K562 (cell line): ENCODE data around the gene PSAP. TPM values are rescaled to one million over a fixed set of nuclear protein-coding genes. Genes with fewer than 3 reads are reported as not detected.

Experiments used
- ADNP ChIP-seq: fragments of 200-800 bp; sonication (Bioruptor generic); IDR thresholded peaks from 2 replicates; pipeline ENCODE4 v1.6.1; 2016; ENCODE audit warnings: missing genetic modification characterization, missing compliant biosample characterization
- ATF4 ChIP-seq: fragments of 450-650 bp; formaldehyde crosslinking; IDR thresholded peaks from 2 replicates; pipeline ENCODE4 v1.4.0; 2022; ENCODE audit warnings: mild to moderate bottlenecking, moderate library complexity
- BMI1 ChIP-seq: fragments of 150-350 bp; IDR thresholded peaks from 2 replicates; pipeline ENCODE4 v1.6.1; 2014; ENCODE audit warnings: low read length
- CCAR2 ChIP-seq: fragments of 200-400 bp; formaldehyde crosslinking; IDR thresholded peaks from 2 replicates; pipeline ENCODE4 v1.6.1; 2017; ENCODE audit warnings: mild to moderate bottlenecking, low read depth, low read length
- CEBPG ChIP-seq, 3 experiments: fragments of 200-800 bp in 1 of 3; sonication (Bioruptor generic) in 1 of 3; sonication (generic) in 1 of 3; formaldehyde crosslinking in 1 of 3; IDR thresholded peaks in 2 of 3; conservative IDR thresholded peaks in 1 of 3; 2 replicates each; pipeline versions ENCODE4 v1.6.1 to v1.8.0; 2016 to 2022; ENCODE audit warnings: missing compliant biosample characterization in 2 of 3, missing genetic modification characterization in 2 of 3, mild to moderate bottlenecking in 1 of 3, missing genetic modification reagents in 1 of 3
- DDX20 ChIP-seq: fragments of 450-650 bp; IDR thresholded peaks from 2 replicates; pipeline ENCODE4 v1.6.1; 2016; ENCODE audit warnings: missing genetic modification characterization, low read depth, mild to moderate bottlenecking, missing compliant biosample characterization, moderate library complexity
- FIP1L1 ChIP-seq: fragments of 200-400 bp; formaldehyde crosslinking; IDR thresholded peaks from 2 replicates; pipeline ENCODE4 v1.6.1; 2018; ENCODE audit warnings: mild to moderate bottlenecking, low read depth, low read length; ENCODE audit not compliant: poor library complexity, severe bottlenecking
- FOSL1 ChIP-seq: fragments of 200-800 bp; sonication (Bioruptor generic); conservative IDR thresholded peaks from 2 replicates; pipeline ENCODE4 v1.6.1; 2016; ENCODE audit warnings: missing genetic modification characterization, missing compliant biosample characterization
- FOXK2 ChIP-seq, 2 experiments: fragments of 450-650 bp; IDR thresholded peaks in 1 of 2; conservative IDR thresholded peaks in 1 of 2; 2 replicates each; pipeline ENCODE4 v1.6.1; 2016; ENCODE audit warnings: low read depth in 2 of 2, mild to moderate bottlenecking in 1 of 2
- FOXM1 ChIP-seq, 2 experiments: fragments of 450-650 bp in 1 of 2; sonication (generic) in 1 of 2; formaldehyde crosslinking in 1 of 2; IDR thresholded peaks; 2 replicates each; pipeline versions ENCODE4 v1.6.1 to v1.9.0; 2017 to 2022; ENCODE audit warnings: low read depth in 2 of 2, mild to moderate bottlenecking in 2 of 2, missing genetic modification reagents in 1 of 2, moderate library complexity in 1 of 2
- GATAD2B ChIP-seq: fragments of 450-650 bp; IDR thresholded peaks from 2 replicates; pipeline ENCODE4 v1.6.1; 2017; ENCODE audit warnings: mild to moderate bottlenecking, borderline replicate concordance
- GTF2F1 ChIP-seq: IDR thresholded peaks from 2 replicates; pipeline ENCODE4 v1.6.1; 2011; ENCODE audit warnings: low read depth, low read length, improper control_type of control experiment
- HDAC3 ChIP-seq: fragments of 450-650 bp; IDR thresholded peaks from 2 replicates; pipeline ENCODE4 v1.6.1; 2018; ENCODE audit warnings: borderline replicate concordance, mild to moderate bottlenecking, moderate library complexity; ENCODE audit not compliant: partially characterized antibody
- KAT8 ChIP-seq: fragments of 450-650 bp; IDR thresholded peaks from 2 replicates; pipeline ENCODE4 v1.6.1; 2016; ENCODE audit warnings: low read depth, mild to moderate bottlenecking
- KDM1A ChIP-seq, 2 experiments: fragments of 450-650 bp; IDR thresholded peaks; 2 replicates each; pipeline ENCODE4 v1.6.1; 2016; ENCODE audit warnings: mild to moderate bottlenecking in 2 of 2
- PATZ1 ChIP-seq: fragments of 250-450 bp; sonication (Bioruptor Pico); IDR thresholded peaks from 2 replicates; pipeline ENCODE4 v1.5.0; 2020; ENCODE audit warnings: mild to moderate bottlenecking, borderline replicate concordance
- RBBP5 ChIP-seq: fragments of 200-600 bp; sonication (generic); IDR thresholded peaks from 2 replicates; pipeline ENCODE4 v1.6.1; 2012; ENCODE audit warnings: borderline replicate concordance, mild to moderate bottlenecking, low read length, control low read depth, inconsistent platforms; ENCODE audit not compliant: insufficient read depth, poor library complexity, severe bottlenecking
- RUNX1 ChIP-seq: sonication (generic); IDR thresholded peaks from 2 replicates; pipeline ENCODE4 v1.6.1; 2016; ENCODE audit warnings: antibody characterized with exemption, low read depth
- TFAP4 ChIP-seq: sonication (generic); formaldehyde crosslinking; IDR thresholded peaks from 2 replicates; pipeline ENCODE4 v1.8.0; 2022; ENCODE audit warnings: missing genetic modification reagents, mild to moderate bottlenecking, moderate library complexity, borderline replicate concordance
- YBX1 ChIP-seq: fragments of 450-650 bp; IDR thresholded peaks from 2 replicates; pipeline ENCODE4 v1.7.1; 2016; ENCODE audit warnings: mild to moderate bottlenecking
- YY1 ChIP-seq, 3 experiments: IDR thresholded peaks; 2 replicates each; pipeline ENCODE4 v1.6.1; 2011; ENCODE audit warnings: low read length in 2 of 3, mild to moderate bottlenecking in 2 of 3, moderate library complexity in 2 of 3, borderline replicate concordance in 1 of 3, control low read depth in 1 of 3, low read depth in 1 of 3; ENCODE audit not compliant: insufficient read depth in 3 of 3, insufficient replicate concordance in 2 of 3, control insufficient read depth in 1 of 3, insufficient read length in 1 of 3; ENCODE audit errors: extremely low read depth in 1 of 3
- ZNF174 ChIP-seq: fragments of 250-450 bp; sonication (Bioruptor Pico); IDR thresholded peaks from 2 replicates; pipeline ENCODE4 v1.4.0; 2020; ENCODE audit warnings: mild to moderate bottlenecking
- ZNF408 ChIP-seq: fragments of 250-450 bp; sonication (Bioruptor Pico); IDR thresholded peaks from 2 replicates; pipeline ENCODE4 v1.4.0; 2020; ENCODE audit warnings: low read depth, mild to moderate bottlenecking, moderate library complexity
- polyA plus RNA-seq, 8 experiments: library from polyadenylated mRNA; depleted of rRNA in 4 of 8; stranded (reverse) in 5 of 8; unstranded in 3 of 8; fragments of >200 nt; fragmentation: Nextera tagmentation in 2 of 8; fragmentation: Illumina TruSeq in 1 of 8; extraction: Ambion mirVana in 2 of 8; extraction: Trizol in 1 of 8; gene quantifications; 2 replicates each; pipeline versions ENCODE4 v1.2.1 to v1.2.3, GENCODE V29; 2011 to 2014; ENCODE audit warnings: inconsistent platforms in 1 of 8, missing spikeins in 1 of 8
- total RNA-seq, 7 experiments: library from RNA; depleted of rRNA in 6 of 7; stranded (reverse); fragments of >200 nt in 6 of 7; fragmentation: Illumina TruSeq in 2 of 7; extraction: Trizol in 2 of 7; gene quantifications; 2 replicates each; pipeline versions ENCODE4 v1.2.1 to v1.2.3, GENCODE V29; 2011 to 2021; ENCODE audit warnings: low replicate concordance in 1 of 7

Gene PSAP
- total and polyA plus RNA-seq, 9 of the 15 experiments (the other 6 are each of a cell fraction or from before 2014, with no cell fraction given) = 245 to 700 (median 429) TPM

- no peak for TF ChIP-seq YY1 (IDR thresholded peaks at IDR 0.05; ENCODE audit: borderline replicate concordance in 1 of 3, control insufficient read depth in 1 of 3, extremely low read depth in 1 of 3, insufficient read depth in 3 of 3, insufficient read length in 1 of 3, insufficient replicate concordance in 2 of 3, low read depth in 1 of 3, low read length in 2 of 3)
- no peak for TF ChIP-seq ZNF408 (CRISPR knock-in tag)
- peak; percentile 94 for TF ChIP-seq FOSL1
- TF ChIP-seq RBBP5 = peak; percentile 81
- TF ChIP-seq PATZ1 = no peak
- TF ChIP-seq YBX1 = no peak
- TF ChIP-seq FIP1L1 = no peak
- TF ChIP-seq HDAC3 = peak; percentile 50
- no peak for TF ChIP-seq DDX20 (tag)
- TF ChIP-seq ZNF174 (CRISPR knock-in tag) = no peak
- TF ChIP-seq GTF2F1 = no peak
- no peak for TF ChIP-seq BMI1
- TF ChIP-seq CEBPG (CRISPR knock-in tag; IDR thresholded peaks at IDR 0.05) = peak; percentile 99
- TF ChIP-seq CEBPG (tag; conservative IDR thresholded peaks at IDR 0.05 in 1 of 2, IDR thresholded peaks at IDR 0.05 in 1 of 2) = peak; percentile 100
- no peak for TF ChIP-seq FOXM1 (IDR thresholded peaks at IDR 0.05; ENCODE audit: low read depth)
- no peak for TF ChIP-seq FOXM1 (CRISPR knock-in tag; IDR thresholded peaks at IDR 0.05; ENCODE audit: low read depth)
- 0 out of 4 replicates have a peak, but pooled peaks have one; percentile 9 to 15 for TF ChIP-seq FOXK2 (conservative IDR thresholded peaks at IDR 0.05 in 1 of 2, IDR thresholded peaks at IDR 0.05 in 1 of 2; ENCODE audit: low read depth in 2 of 2)
- peak; percentile 72; the same call in 1 of the 2 replicates for TF ChIP-seq ATF4 (CRISPR knock-in tag)
- peak; percentile 41; the same call in 1 of the 2 replicates for TF ChIP-seq GATAD2B
- TF ChIP-seq RUNX1 = no peak
- TF ChIP-seq ADNP (tag) = no peak
- peak; percentile 81 for TF ChIP-seq TFAP4
- no peak for TF ChIP-seq CCAR2
- TF ChIP-seq KDM1A (IDR thresholded peaks at IDR 0.05) = peak; percentile 66 to 86
- TF ChIP-seq KAT8 = no peak
Observed at GRCh38 chr10:71888623-71889387, 37.8 kb upstream of the PSAP start (continued).
